ENCODE measurements around the gene DCAF11.
"Not testable (repeated sequence)": the region's sequence is repeated elsewhere in the genome, so short reads cannot be mapped to it uniquely, and the experiment has no call there.

DCAF11 gene

GRCh38 chr14:24095271-24096068 lies 19.1 kb upstream of the DCAF11 start:
- DNase-seq, result peak; percentile 67

DNA sequence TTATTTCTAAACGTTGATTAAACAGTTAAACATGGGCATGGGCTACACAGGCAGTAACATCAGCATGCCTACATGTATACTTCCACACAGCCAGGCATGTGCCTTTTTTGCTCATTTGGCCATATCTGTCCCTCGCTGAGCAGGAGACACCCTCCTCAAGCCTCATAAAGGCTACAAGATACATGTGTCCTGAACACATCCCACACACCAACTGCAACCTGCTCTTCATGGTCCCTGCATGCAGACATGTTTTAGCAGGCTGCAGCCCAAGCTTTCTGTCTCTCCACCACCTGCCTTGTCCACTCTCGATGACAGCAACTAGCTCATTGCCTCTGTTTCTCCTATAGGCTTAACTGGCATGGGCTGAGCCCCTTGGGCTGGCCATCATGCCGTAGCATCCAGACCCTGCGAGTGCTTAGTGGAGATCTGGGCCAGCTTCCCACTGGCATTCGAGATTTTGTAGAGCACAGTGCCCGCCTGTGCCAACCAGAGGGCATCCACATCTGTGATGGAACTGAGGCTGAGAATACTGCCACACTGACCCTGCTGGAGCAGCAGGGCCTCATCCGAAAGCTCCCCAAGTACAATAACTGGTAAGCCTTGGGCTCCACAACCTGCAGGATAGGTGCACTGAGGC lies 17.9 kb upstream of the DCAF11 start:
- DNase-seq, result no peak

- no peak for DNase-seq
Measured at GRCh38 chr14:24098229-24098926, 16.2 kb upstream of the DCAF11 start.

DNA sequence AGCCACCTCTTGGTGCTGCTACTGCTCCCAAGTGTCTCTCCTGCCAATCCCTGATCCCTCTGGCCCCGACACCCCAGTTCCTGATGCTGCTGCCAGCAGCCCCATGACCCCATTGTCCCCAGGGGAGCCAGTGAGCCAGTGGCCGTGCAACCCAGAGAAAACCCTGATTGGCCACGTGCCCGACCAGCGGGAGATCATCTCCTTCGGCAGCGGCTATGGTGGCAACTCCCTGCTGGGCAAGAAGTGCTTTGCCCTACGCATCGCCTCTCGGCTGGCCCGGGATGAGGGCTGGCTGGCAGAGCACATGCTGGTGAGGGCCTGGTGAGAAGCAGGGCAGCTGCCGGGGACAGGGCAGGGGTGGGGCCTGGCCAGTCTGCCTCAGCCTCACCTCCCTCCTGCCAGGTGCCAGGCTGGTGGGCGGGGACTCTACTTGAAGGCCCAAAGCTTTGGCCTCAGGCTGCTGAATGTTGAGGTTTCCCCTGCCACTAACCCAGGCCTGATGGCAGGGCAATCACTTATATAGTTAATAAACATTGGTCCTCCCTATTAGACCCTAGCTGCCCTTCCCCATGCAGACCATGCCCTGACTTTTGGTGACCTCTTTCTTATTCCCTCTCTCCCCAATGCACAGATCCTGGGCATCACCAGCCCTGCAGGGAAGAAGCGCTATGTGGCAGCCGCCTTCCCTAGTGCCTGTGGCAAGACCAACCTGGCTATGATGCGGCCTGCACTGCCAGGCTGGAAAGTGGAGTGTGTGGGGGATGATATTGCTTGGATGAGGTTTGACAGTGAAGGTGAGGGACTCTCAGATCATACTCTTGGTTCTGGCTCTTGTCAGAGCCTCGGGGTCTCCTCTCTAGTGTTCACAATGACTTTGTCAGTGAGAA lies 15.4 kb upstream of the DCAF11 start:
- no peak for DNase-seq

DNA sequence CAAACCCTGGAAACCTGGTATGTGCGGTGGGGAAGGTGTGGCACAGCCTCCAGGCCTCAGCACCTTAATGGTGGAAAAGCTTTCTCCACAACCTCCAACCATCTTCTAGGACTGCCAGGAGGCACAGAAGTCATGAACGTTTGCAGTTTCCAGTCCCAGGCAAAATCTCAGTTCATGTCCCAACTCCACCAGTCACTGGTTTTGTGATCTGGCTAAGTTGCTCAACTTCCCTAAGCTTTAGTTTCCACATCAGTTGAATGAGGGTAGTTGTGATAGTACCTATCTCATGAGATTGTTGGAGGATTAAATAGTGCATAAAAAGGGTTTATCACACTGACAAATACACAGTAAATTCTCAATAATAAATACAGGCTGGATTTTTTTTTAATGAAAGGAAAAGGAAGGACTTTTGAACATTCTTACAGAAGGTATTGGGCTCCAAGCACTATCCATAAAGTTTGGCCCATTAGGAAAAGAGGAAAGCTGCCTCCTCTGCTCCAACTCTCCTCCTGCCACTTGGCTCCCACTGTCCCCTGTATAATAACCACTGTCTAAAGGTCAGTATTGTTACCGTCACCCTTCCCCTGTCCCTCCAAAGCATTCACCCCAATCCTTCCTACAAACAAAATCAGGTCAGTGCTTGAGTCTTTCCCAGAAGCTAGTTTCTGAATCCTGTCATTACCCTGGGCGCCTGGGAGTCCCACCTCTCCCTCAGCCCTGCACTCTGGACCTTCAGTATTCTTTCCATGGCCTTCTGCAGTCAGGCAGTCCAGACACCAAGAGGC lies 14.2 kb upstream of the DCAF11 start:
- DNase-seq, result no peak

- DNase-seq, result no peak
Measured at GRCh38 chr14:24100982-24101494, 13.5 kb upstream of the DCAF11 start.

- no peak for DNase-seq
Measured at GRCh38 chr14:24102357-24103048, 12.1 kb upstream of the DCAF11 start.

GRCh38 chr14:24103451-24103850 lies 11.1 kb upstream of the DCAF11 start:
- DNase-seq, result no peak

DNA sequence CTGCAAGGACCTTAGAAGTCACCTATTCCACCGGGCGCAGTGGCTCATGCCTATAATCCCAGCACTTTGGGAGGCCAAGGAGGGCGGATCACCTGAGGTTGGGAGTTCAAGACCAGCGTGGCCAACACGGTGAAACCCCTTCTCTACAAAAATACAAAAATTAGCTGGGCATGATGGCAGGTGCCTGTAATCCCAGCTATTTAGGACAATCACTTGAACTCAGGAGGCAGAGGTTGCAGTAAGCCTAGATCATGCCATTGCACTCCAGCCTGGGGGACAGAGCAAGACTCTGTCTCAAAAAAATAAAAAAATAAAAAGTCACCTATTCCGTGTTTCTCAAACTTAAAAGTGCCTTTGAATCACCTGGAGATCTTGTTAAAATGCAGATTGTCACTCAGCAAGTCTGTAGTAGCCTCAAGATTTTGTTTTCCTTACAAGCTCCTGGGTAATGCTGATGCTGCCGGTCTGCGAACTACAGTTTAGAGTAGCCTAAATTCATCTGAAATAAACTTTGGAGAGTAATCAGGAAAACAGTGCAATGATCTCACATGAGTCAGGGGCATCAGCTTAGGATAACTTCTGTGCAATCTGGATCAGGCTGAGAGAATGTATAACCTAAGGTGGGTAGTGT lies 8.9 kb upstream of the DCAF11 start:
- not testable (repeated sequence) for DNase-seq

DNA sequence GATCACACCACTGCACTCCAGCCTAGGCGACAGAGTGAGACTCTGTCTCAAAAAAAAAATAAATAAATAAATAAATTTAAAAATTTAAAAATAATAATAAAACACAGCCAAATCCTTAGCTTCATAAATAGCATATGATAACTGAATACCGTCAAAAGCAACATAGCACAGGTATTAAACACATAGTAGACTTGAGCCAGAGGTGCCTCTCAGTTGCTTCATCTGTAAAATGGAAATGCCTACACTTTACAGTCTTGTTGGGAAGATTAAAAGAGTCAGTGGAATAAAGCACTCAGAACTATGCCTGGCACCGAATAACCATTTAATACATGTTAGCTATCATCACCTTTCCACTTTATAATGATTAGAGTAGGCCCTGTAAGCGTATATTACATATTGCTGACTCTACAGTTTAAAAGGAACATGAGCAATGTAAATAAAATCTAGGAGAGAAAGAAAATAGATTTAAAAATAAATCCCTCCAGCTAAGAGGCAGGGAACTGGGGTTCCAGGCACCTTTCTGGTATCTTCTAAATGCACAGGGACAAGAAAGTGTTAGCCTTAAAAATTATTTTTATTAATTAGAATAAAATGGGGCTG lies 7.8 kb upstream of the DCAF11 start:
- no peak for DNase-seq

DNA sequence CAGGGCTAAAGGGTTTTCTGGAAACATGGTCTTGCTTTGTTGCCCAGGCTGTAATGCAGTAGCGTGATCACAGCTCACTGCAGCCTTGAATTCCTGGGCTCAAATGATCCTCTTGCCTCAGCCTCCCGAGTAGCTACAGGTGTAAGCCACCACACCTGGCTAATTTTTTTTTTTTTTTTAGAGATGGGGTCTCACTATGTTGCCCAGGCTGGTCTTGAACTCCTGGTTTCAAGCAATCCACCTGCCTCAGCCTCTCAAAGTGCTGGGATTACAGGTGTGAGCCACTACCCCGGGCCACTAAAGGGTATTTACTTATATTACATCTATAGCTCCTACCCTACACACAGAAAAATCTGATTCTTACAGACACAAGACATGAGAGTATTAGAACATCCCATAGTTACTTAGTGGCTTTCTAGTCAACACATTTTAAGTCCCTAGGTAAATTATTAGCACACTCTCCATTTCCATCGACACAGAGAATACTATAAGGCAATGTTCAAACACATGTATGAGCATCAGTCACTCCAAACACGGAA lies 6.2 kb upstream of the DCAF11 start:
- DNase-seq, result no peak

DNA sequence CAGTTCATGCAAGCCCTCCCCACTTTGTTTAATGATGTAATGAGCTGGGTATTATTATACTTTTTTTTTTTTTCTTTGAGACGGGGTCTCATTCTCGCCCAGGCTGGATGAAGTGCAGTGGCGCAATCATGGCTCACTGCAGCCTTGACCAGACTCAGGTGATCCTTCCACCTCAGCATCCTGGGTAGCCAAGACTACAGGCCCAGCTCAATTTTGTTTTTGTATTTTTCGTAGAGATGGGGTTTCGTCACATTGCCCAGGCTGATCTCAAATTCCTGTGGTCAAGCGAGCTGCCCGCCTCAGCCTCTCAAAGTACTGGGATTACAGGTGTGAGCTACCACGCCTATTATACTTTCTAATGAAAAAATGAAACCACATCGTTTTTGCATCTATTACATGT lies 4.5 kb upstream of the DCAF11 start:
- DNase-seq, result no peak

- no peak for DNase-seq
Measured at GRCh38 chr14:24110523-24110922, 4.1 kb upstream of the DCAF11 start.

GRCh38 chr14:24113379-24113800 lies 1.2 kb upstream of the DCAF11 start:
- no peak for DNase-seq

GRCh38 chr14:24113801-24114531 lies 611 bp upstream of the DCAF11 start:
- DNase-seq, result peak; percentile 94

DNA sequence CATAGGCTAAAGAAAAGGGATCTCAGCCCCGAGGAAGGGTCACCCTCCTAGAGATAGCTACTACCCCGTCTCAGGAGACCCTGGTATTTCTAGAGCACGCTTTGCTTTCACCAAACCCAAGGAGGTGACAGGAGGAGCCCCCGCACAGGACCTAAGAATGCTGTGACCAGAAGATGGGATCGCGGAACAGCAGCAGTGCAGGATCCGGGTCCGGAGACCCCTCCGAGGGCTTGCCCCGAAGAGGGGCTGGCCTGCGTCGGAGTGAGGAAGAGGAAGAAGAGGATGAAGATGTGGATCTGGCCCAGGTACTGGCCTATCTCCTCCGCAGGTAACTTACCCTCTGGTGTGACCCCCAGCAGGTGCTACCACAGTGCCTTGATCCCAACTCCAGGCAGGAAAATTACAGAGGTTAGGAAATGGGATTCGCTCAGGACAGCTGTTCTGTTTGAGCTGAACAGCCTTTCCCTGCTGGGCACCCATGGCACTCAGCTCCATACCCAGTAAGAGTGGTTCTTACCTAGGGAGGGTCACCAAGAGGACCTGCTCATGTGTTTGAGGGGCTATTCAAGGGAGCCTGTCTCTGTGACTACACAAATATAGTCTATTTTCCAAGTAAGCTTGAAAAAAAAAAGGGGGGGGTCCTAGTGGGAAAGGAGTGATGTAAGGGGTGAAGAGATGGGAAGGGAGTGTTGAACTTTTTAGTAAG lies 998 bp downstream of the DCAF11 start:
- DNase-seq, result no peak

- DNase-seq, result no peak
Measured at GRCh38 chr14:24116128-24116814, 1.7 kb downstream of the DCAF11 start.

Measured in right kidney (tissue), 1 donor.